PFSK-1 (cell line): ENCODE measurements around the gene MAN2A2.

ENCODE experiments used
- POLR2AphosphoS5 ChIP-seq: IDR thresholded peaks from 2 replicates; pipeline ENCODE4 v1.6.1; 2012; ENCODE audit warnings: low read depth, mild to moderate bottlenecking, control low read depth, low read length, moderate library complexity
- REST ChIP-seq, 2 experiments: IDR thresholded peaks; 2 replicates each; pipeline versions ENCODE4 v1.6.1 to v1.8.0; 2011 to 2012; ENCODE audit warnings: low read depth in 2 of 2, low read length in 2 of 2, control low read depth in 1 of 2, inconsistent platforms in 1 of 2, mild to moderate bottlenecking in 1 of 2, moderate library complexity in 1 of 2; ENCODE audit not compliant: insufficient read depth in 1 of 2
- SIN3A ChIP-seq: IDR thresholded peaks from 2 replicates; pipeline ENCODE4 v1.6.1; 2012; ENCODE audit warnings: mild to moderate bottlenecking, low read length, moderate library complexity, borderline replicate concordance; ENCODE audit not compliant: insufficient read depth
- TAF1 ChIP-seq: IDR thresholded peaks from 2 replicates; pipeline ENCODE4 v1.6.1; 2012; ENCODE audit warnings: low read length, control low read depth, borderline replicate concordance; ENCODE audit not compliant: insufficient read depth

- TF ChIP-seq POLR2AphosphoS5 (no peak), TAF1 (no peak), REST (IDR thresholded peaks at IDR 0.05; ENCODE audit: insufficient read depth in 1 of 2, low read depth in 2 of 2, low read length in 2 of 2) (no peak), SIN3A (no peak)
These were observed 7.5 kb upstream of the MAN2A2 start for GRCh38 chr15:90895571-90896117.
